Skeletal muscle satellite cell (primary cell): ENCODE measurements around the gene PIGM.

Source experiments
- H3K27me3 ChIP-seq: 2 replicates; pipeline ENCODE4 v1.7.0; 2013; ENCODE audit warnings: low read length; ENCODE audit not compliant: control insufficient read depth, insufficient read depth
- H3K36me3 ChIP-seq: 2 replicates; pipeline ENCODE4 v1.7.0; 2013; ENCODE audit warnings: mild to moderate bottlenecking, control low read depth, low read length; ENCODE audit not compliant: insufficient read depth
- H3K4me1 ChIP-seq: 2 replicates; pipeline ENCODE4 v1.7.0; 2013; ENCODE audit warnings: low read length; ENCODE audit not compliant: control insufficient read depth, insufficient read depth
- H3K4me2 ChIP-seq: 2 replicates; pipeline ENCODE4 v1.7.0; 2013; ENCODE audit warnings: mild to moderate bottlenecking, low read length
- H3K4me3 ChIP-seq: 2 replicates; pipeline ENCODE4 v1.7.0; 2013; ENCODE audit warnings: low read length
- H3K9ac ChIP-seq: 2 replicates; pipeline ENCODE4 v1.7.0; 2013; ENCODE audit warnings: mild to moderate bottlenecking, low read depth, low read length, moderate library complexity
- H3K9me3 ChIP-seq: replicated peaks from 2 replicates; pipeline ENCODE4 v1.7.0; 2013; ENCODE audit warnings: mild to moderate bottlenecking, control low read depth, low read length

The PIGM gene

GRCh38 chr1:159983681-159984080 is 48.1 kb downstream of the PIGM start:
- Histone ChIP-seq H3K36me3 (no peaks in the 10 kb centered on the region), H3K4me1 (no peaks in the 10 kb centered on the region), H3K27me3 (peaks cover 28% of the 10 kb centered on the region), H3K9me3 (no peaks in the 10 kb centered on the region), H3K4me3 (no peak overlapping the region), H3K4me2 (no peak overlapping the region), H3K9ac (no peak overlapping the region)

- no peaks in the 10 kb centered on the region for H3K4me1 ChIP-seq
- peaks cover 33% of the 10 kb centered on the region for H3K27me3 ChIP-seq
- H3K4me3 ChIP-seq, result no peak overlapping the region
- H3K36me3 ChIP-seq, result no peaks in the 10 kb centered on the region
- H3K9ac ChIP-seq, result no peak overlapping the region
- no peaks in the 10 kb centered on the region for H3K9me3 ChIP-seq
- H3K4me2 ChIP-seq, result no peak overlapping the region
Measured at GRCh38 chr1:159982280-159982679, 49.5 kb downstream of the PIGM start.

GRCh38 chr1:159981351-159982055 is 50.3 kb downstream of the PIGM start:
- H3K9ac ChIP-seq, result no peak overlapping the region
- H3K27me3 ChIP-seq, result peaks cover 38% of the 10 kb centered on the region
- no peak overlapping the region for H3K4me2 ChIP-seq
- H3K4me1 ChIP-seq, result no peaks in the 10 kb centered on the region
- no peak overlapping the region for H3K4me3 ChIP-seq
- H3K9me3 ChIP-seq, result no peaks in the 10 kb centered on the region
- H3K36me3 ChIP-seq, result no peaks in the 10 kb centered on the region

GRCh38 chr1:159980786-159981185 is 51.0 kb downstream of the PIGM start:
- no peak overlapping the region for H3K4me3 ChIP-seq
- no peaks in the 10 kb centered on the region for H3K4me1 ChIP-seq
- no peak overlapping the region for H3K4me2 ChIP-seq
- H3K9me3 ChIP-seq, result no peaks in the 10 kb centered on the region
- no peaks in the 10 kb centered on the region for H3K36me3 ChIP-seq
- H3K27me3 ChIP-seq, result peaks cover 43% of the 10 kb centered on the region
- H3K9ac ChIP-seq, result no peak overlapping the region

- Histone ChIP-seq H3K9ac (no peak overlapping the region), H3K4me3 (no peak overlapping the region), H3K4me1 (no peaks in the 10 kb centered on the region), H3K27me3 (peaks cover 50% of the 10 kb centered on the region), H3K4me2 (no peak overlapping the region), H3K36me3 (no peaks in the 10 kb centered on the region), H3K9me3 (no peaks in the 10 kb centered on the region)
Measured at GRCh38 chr1:159980076-159980475, 51.7 kb downstream of the PIGM start.

- Histone ChIP-seq H3K4me1 (no peaks in the 10 kb centered on the region), H3K9ac (no peak overlapping the region), H3K4me2 (no peak overlapping the region), H3K9me3 (no peaks in the 10 kb centered on the region), H3K4me3 (no peak overlapping the region), H3K36me3 (no peaks in the 10 kb centered on the region), H3K27me3 (peaks cover 53% of the 10 kb centered on the region)
Measured at GRCh38 chr1:159979257-159979656, 52.5 kb downstream of the PIGM start.

- Histone ChIP-seq H3K4me3 (no peak overlapping the region), H3K27me3 (peaks cover 47% of the 10 kb centered on the region), H3K4me1 (no peaks in the 10 kb centered on the region), H3K4me2 (no peak overlapping the region), H3K36me3 (no peaks in the 10 kb centered on the region), H3K9me3 (no peaks in the 10 kb centered on the region), H3K9ac (no peak overlapping the region)
Measured at GRCh38 chr1:159978107-159978398, 53.7 kb downstream of the PIGM start.

GRCh38 chr1:159977364-159978106 is 54.3 kb downstream of the PIGM start:
- Histone ChIP-seq H3K4me2 (no peak overlapping the region), H3K9me3 (no peaks in the 10 kb centered on the region), H3K36me3 (no peaks in the 10 kb centered on the region), H3K4me3 (no peak overlapping the region), H3K27me3 (peaks cover 47% of the 10 kb centered on the region), H3K9ac (no peak overlapping the region), H3K4me1 (no peaks in the 10 kb centered on the region)
